ENCODE results near the gene CNDP2.

Gene CNDP2

GRCh38 chr18:74513883-74514205, 17.7 kb downstream of the CNDP2 start:
- no peak overlapping the region for H2AFZ ChIP-seq (ENCODE audit: low read length)
- no peaks in the 10 kb centered on the region for H3K4me1 ChIP-seq (ENCODE audit: insufficient read depth, low read length, severe bottlenecking)
- no peaks in the 10 kb centered on the region for H4K20me1 ChIP-seq (ENCODE audit: insufficient read depth, low read length)
- no peaks in the 10 kb centered on the region for H3K9me2 ChIP-seq (ENCODE audit: low read depth, low read length)
- TF ChIP-seq EZH2 (IDR thresholded peaks at IDR 0.05; ENCODE audit: borderline replicate concordance, low read length) (no peak), CTCF (IDR thresholded peaks at IDR 0.05; ENCODE audit: low read length) (no peak)
- H3F3A ChIP-seq (ENCODE audit: insufficient read depth, low read length) = no peaks in the 10 kb centered on the region
- H3K4me3 ChIP-seq (ENCODE audit: low read depth, low read length, poor library complexity, severe bottlenecking) = no peak overlapping the region
- no peaks in the 10 kb centered on the region for H3K27me3 ChIP-seq (ENCODE audit: insufficient read depth, low read length)
- H3K9ac ChIP-seq (ENCODE audit: low read length) = no peak overlapping the region
- no peaks in the 10 kb centered on the region for H3K9me3 ChIP-seq (ENCODE audit: low read length)
- H3K27ac ChIP-seq (ENCODE audit: low read depth, low read length, poor library complexity, severe bottlenecking) = no peak overlapping the region
- no peaks in the 10 kb centered on the region for H3K79me2 ChIP-seq (ENCODE audit: insufficient read depth, low read length)
- H3K4me2 ChIP-seq (ENCODE audit: low read length) = no peak overlapping the region
- H3K36me3 ChIP-seq (ENCODE audit: insufficient read depth, low read length) = peaks cover 88% of the 10 kb centered on the region

- Histone ChIP-seq H3F3A (ENCODE audit: insufficient read depth, low read length) (no peaks in the 10 kb centered on the region), H3K4me2 (ENCODE audit: low read length) (no peak overlapping the region), H3K4me3 (ENCODE audit: low read depth, low read length, poor library complexity, severe bottlenecking) (no peak overlapping the region), H3K79me2 (ENCODE audit: insufficient read depth, low read length) (no peaks in the 10 kb centered on the region), H2AFZ (ENCODE audit: low read length) (no peak overlapping the region), H3K9me2 (ENCODE audit: low read depth, low read length) (no peaks in the 10 kb centered on the region), H3K27ac (ENCODE audit: low read depth, low read length, poor library complexity, severe bottlenecking) (no peak overlapping the region), H3K36me3 (ENCODE audit: insufficient read depth, low read length) (peaks cover 88% of the 10 kb centered on the region), H3K27me3 (ENCODE audit: insufficient read depth, low read length) (no peaks in the 10 kb centered on the region), H3K9me3 (ENCODE audit: low read length) (no peaks in the 10 kb centered on the region), H3K4me1 (ENCODE audit: insufficient read depth, low read length, severe bottlenecking) (no peaks in the 10 kb centered on the region), H3K9ac (ENCODE audit: low read length) (no peak overlapping the region), H4K20me1 (ENCODE audit: insufficient read depth, low read length) (no peaks in the 10 kb centered on the region)
- TF ChIP-seq EZH2 (IDR thresholded peaks at IDR 0.05; ENCODE audit: borderline replicate concordance, low read length) (no peak), CTCF (IDR thresholded peaks at IDR 0.05; ENCODE audit: low read length) (no peak)
Measured at GRCh38 chr18:74514860-74515495, 18.8 kb downstream of the CNDP2 start.

GRCh38 chr18:74515620-74516231, 19.6 kb downstream of the CNDP2 start:
- Histone ChIP-seq H4K20me1 (ENCODE audit: insufficient read depth, low read length) (no peaks in the 10 kb centered on the region), H3K27ac (ENCODE audit: low read depth, low read length, poor library complexity, severe bottlenecking) (no peak overlapping the region), H3K4me3 (ENCODE audit: low read depth, low read length, poor library complexity, severe bottlenecking) (no peak overlapping the region), H3K27me3 (ENCODE audit: insufficient read depth, low read length) (no peaks in the 10 kb centered on the region), H3K79me2 (ENCODE audit: insufficient read depth, low read length) (no peaks in the 10 kb centered on the region), H3K9ac (ENCODE audit: low read length) (no peak overlapping the region), H3K4me1 (ENCODE audit: insufficient read depth, low read length, severe bottlenecking) (no peaks in the 10 kb centered on the region), H3K9me2 (ENCODE audit: low read depth, low read length) (no peaks in the 10 kb centered on the region), H2AFZ (ENCODE audit: low read length) (no peak overlapping the region), H3K4me2 (ENCODE audit: low read length) (no peak overlapping the region), H3K36me3 (ENCODE audit: insufficient read depth, low read length) (peaks cover 88% of the 10 kb centered on the region), H3F3A (ENCODE audit: insufficient read depth, low read length) (no peaks in the 10 kb centered on the region), H3K9me3 (ENCODE audit: low read length) (no peaks in the 10 kb centered on the region)
- no peak for TF ChIP-seq CTCF (IDR thresholded peaks at IDR 0.05; ENCODE audit: low read length)
- no peak for TF ChIP-seq EZH2 (IDR thresholded peaks at IDR 0.05; ENCODE audit: borderline replicate concordance, low read length)

Measured in OCI-LY1 (cell line).